ENCODE measurements around the gene MLF2.

MLF2 gene

DNA sequence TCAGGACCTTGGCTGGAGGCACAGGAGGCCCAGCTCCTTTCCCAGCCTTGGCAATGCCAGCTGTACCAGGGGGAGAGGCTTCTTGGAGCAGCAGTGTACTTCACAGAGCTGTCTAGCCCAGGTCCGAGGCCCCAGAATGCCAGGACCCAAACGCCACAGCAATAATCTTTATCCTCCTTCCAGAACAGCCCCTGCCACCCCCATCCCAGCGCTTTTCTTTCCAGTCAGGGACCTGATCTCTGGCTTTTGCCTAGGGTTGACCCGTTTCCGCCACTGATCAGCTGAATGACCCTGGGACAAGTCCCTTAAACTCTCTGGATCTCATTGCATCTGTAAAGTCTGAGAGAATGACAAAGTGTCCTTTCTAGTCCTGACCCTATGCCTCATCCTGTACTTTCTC is 24.4 kb upstream of the MLF2 start:
- no peak for ATAC-seq

DNA sequence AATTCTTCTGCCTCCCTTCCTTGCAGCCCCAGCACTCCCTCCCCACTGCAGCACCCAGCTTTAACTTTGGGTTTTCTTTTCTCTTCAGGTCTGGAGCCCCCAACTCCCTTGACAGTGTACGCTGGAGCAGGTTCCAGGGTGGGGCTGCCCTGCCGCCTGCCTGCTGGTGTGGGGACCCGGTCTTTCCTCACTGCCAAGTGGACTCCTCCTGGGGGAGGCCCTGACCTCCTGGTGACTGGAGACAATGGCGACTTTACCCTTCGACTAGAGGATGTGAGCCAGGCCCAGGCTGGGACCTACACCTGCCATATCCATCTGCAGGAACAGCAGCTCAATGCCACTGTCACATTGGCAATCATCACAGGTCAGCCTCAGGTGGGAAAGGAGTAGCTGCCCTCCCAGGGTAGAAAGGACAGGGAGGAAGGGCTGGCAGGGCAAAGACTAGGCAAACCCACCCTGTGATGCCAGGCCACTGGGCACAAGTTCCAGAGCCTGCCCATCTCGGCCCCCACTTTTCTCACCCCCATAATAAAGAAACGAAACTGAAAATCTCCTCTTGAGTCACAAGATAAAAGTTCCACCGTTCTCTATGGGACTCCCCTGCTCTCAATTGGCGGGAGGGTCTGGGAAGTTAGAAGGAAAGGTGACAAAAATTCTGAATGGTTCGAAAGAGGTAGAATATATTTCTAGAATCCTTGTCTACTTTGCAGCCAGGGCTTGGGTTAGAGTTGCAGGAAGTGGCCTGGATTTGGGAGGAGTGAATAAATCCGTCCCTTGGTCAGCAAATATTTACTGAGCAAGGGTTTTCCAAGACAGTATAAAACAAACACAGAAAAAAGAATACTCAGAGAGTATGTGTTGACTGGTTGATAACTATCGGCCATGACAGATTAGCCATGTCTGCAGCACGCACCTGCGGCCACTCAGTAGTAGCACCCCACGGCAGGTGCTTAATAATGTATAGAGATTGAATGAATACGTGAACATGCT is 22.5 kb upstream of the MLF2 start:
- no peak for ATAC-seq

DNA sequence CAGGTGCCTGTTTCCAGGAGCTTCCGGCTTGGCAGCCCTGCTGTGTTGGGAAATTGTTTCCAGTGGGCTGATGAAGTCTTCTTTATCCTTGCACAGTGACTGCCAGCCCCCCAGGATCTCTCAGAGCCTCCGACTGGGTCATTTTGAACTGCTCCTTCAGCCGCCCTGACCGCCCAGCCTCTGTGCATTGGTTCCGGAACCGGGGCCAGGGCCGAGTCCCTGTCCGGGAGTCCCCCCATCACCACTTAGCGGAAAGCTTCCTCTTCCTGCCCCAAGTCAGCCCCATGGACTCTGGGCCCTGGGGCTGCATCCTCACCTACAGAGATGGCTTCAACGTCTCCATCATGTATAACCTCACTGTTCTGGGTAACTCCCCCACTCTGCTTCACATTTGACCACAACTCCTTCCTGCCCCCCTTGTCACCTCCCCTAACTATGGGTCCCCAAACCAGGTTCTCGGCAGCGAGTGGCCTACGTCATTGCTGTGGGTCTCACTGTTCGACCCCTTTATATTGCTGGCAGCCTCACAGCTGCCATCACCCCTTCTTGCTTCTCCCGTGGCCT is 21.6 kb upstream of the MLF2 start:
- ATAC-seq, result no peak

DNA sequence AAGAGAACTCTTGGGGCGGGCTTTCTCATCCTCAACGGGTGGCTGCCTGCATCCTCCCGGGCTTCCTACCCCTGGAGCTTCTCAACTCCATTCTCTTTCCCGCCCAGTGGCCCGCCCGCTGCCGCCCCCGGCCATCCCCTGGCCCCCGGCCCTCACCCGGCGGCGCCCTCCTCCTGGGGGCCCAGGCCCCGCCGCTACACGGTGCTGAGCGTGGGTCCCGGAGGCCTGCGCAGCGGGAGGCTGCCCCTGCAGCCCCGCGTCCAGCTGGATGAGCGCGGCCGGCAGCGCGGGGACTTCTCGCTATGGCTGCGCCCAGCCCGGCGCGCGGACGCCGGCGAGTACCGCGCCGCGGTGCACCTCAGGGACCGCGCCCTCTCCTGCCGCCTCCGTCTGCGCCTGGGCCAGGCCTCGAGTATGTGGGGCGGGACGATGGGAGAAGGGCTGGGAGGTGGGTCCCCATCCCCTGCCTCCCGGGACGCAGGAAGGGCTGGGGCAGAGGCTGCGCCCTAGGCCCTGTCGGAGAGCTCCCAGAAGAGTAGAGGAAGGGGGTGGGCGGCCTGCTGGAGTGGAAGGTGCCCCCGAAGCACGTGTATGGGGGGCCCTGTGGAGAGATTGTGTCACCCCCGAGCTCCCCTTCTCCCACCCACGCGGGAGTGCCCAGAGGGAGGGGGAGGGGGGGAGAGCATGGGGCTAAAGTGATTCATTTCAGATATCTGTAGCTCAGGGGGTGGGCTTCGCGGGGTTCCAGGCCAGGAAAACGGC is 20.8 kb upstream of the MLF2 start:
- peak; percentile 29 to 34 for ATAC-seq

DNA sequence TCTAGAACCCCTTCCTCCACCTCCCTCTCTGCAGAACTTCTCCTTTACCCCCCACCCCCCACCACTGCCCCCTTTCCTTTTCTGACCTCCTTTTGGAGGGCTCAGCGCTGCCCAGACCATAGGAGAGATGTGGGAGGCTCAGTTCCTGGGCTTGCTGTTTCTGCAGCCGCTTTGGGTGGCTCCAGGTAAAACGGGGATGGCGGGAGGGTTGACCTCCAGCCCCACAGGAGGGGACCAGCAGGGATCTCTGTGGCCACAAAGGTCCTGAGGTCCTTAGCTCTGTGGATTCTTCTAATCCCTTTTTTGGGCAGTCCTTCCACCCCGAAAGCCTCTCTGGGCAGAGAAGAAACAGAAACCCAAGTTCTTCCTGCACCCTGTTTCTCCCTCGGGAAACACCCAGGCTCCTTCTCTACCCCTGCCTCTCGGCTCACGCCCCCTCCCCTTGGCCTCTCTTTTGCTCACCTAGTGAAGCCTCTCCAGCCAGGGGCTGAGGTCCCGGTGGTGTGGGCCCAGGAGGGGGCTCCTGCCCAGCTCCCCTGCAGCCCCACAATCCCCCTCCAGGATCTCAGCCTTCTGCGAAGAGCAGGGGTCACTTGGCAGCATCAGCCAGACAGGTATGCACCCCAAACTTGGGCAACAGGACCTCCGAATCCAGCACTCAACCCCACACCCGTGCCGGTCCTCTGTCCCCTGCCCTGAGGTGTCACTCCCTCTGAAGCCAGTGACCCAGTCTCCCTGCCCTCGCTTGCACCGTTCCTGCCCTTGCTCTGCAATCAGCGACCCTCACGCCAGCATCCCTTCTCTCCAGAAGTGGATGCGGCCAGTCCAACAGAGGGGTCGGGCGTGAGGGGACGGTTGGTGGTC is 20.0 kb upstream of the MLF2 start:
- no peak for ATAC-seq

DNA sequence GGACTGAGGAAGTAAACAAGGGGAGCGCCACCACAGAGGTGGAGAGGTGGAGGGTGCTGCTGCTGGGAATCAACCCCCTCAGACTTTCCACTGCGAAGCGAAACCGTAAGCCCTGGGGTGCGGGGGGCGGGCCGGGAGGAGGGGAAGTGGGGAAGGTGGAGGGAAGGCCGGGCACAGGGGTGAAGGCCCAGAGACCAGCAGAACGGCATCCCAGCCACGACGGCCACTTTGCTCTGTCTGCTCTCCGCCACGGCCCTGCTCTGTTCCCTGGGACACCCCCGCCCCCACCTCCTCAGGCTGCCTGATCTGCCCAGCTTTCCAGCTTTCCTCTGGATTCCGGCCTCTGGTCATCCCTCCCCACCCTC is 19.4 kb upstream of the MLF2 start, which contains the start of gene LAG3:
LAG3 (plus strand) TSS at position 190 of the 365 bp plus-strand sequence. CDS start 333 bp downstream, outside the sequence.
- peak; percentile 62 to 63 for ATAC-seq

DNA sequence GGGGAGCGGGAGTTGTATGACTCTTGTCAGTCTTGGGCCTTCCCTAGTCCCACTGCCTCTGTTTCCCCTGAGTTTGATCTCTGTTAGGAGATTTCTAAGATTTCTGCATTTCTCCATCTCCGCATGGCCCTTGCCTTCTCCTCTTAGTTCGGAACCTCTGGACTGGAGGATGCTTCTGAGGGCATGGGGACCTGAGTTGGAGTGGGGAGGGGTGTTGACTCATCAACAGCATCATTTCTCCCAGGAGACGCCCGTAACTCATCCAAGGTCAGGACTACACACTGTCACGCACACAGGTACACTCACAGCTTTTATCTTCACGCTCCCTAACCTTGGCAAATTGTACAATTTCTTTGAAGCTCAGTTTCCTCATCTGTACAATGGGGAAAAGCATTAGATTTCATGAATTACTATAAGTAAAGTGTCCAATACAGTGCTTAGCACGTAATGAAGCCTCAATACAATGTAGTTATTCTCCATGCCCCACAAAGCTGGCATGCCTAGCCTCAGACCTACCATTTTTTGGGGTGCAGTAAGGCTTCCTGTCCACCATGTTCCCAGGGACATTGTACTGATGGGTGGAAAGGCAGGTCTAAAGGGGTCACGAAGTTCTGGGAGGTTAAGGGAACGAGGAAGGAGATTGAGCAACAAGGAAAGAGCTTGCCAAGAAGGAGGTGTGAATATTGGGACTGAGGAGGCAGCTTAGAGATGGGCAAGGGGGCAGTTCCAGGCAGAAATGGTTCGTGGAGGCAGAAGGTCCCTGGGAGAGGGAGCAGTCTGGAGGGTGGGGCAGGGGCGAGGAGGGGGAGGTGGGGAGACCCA is 18.8 kb upstream of the MLF2 start:
- ATAC-seq, result no peak

DNA sequence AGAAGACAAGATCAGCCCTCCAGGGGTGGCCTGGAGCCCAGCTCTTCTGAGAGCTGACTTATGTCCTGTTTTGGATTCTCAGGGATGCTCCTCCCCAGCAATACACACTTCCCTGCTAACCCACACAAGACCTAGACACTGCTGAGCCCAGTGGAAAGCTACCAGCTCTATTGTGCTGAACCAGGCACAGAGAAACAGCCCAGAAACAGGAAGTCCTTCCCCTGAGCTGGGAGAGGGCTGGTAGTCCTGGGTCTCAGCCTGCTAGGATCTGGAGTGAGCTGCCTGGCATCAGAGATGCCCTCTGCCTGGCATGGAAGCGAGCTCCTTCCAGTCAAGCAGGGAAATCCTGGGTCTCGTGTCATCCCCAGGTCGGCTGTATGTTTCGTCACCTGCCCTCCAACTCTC is 18.2 kb upstream of the MLF2 start:
- ATAC-seq, result no peak

DNA sequence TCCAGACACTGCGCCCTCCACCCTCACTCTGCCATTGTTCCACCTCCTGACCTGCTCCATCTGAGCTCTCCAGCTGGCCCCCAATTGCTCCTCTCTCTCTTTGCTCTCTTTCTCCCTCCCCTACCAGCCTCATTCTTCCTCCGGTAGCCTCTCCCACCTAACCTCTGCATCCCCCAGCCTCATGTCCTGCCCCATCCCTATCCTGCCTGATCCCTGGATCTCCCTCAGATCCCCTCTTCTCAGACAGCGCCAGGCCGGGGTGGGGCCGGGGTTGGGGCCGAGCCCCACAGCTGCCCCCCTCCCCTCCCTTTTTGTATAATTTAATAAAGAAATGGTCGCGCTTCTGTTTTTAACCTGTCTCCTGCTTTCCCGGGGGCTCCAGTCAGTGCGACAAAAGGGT is 17.7 kb upstream of the MLF2 start:
- no peak for ATAC-seq

DNA sequence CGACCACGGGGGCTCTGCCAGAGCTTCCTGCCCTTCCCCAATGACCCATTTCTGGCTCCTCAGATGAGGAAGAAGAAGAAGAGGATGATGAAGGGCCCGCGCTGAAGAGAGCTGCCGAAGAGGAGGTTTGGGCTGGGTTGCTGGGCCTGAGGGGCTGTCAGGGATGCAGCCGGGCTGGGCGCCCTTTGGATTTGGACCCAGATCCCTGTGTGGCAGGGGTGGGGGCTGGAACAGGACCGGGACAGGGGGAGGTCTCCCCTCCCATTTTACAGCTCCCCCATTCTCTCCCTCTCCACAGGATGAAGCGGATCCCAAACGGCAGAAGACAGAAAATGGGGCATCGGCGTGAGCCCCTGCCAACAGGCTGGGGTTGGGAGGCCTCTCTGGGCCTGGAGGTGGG is 17.2 kb upstream of the MLF2 start:
- no peak for ATAC-seq

DNA sequence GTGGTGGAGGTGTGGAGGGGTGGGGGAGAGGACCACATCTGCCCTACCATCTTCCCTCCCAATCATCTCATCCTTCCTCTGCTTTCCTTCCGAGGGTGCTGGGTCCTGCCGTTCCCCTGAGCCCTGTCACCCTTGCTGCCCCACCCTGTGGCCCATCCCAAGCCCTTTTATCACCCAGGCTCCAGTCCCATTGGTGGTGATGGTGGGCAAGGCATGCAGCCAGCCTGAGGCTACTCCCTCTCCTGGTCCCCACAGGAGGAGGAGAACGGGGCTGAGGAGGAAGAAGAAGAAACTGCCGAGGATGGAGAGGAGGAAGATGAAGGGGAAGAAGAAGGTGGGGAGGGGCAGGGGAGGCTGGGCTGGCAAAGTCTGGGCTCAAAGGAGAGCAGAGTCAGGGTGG is 16.7 kb upstream of the MLF2 start:
- no peak for ATAC-seq

DNA sequence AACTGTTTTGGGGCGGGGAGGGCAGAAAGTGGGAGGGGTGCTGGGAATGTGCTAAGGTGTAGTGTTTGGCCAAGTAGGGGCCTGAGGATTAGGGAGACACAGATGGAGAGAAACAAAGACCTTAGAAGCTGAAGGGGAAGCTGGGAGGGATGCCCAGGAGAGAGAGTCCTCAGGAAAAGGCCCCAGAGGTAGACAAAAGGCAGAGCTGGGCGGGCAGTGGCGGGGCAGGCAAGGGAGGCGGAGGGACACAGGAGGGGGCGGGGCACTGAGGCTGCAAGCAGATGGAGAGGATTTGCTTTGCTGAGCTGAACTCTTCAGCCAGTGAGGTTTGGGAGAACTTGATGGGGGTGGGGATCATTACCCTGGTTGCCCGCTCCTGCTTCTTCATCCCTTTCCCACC is 16.0 kb upstream of the MLF2 start:
- no peak for ATAC-seq

DNA sequence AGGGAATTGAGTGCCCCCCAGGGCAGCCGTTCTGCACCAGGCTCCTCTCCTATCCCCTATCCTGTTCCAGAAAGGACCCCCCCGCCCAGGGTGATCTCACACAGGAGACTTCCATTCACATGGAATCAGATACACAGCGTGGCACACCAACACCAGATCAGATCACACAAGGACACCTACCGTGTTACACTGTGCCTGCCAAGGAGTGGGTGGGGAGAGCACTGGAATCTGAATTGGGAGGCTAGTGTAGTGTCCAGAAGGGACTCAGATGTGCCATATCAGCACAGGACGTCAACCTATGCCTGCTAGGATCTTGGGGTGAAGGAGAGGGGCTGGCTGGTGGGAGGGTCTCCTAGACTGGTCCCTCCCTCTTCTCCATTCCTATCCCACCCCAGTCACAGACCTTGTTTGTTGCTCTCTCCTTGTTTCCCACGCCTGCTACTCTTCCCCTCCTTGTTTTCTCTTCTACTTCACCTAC is 15.5 kb upstream of the MLF2 start:
- ATAC-seq, result no peak

DNA sequence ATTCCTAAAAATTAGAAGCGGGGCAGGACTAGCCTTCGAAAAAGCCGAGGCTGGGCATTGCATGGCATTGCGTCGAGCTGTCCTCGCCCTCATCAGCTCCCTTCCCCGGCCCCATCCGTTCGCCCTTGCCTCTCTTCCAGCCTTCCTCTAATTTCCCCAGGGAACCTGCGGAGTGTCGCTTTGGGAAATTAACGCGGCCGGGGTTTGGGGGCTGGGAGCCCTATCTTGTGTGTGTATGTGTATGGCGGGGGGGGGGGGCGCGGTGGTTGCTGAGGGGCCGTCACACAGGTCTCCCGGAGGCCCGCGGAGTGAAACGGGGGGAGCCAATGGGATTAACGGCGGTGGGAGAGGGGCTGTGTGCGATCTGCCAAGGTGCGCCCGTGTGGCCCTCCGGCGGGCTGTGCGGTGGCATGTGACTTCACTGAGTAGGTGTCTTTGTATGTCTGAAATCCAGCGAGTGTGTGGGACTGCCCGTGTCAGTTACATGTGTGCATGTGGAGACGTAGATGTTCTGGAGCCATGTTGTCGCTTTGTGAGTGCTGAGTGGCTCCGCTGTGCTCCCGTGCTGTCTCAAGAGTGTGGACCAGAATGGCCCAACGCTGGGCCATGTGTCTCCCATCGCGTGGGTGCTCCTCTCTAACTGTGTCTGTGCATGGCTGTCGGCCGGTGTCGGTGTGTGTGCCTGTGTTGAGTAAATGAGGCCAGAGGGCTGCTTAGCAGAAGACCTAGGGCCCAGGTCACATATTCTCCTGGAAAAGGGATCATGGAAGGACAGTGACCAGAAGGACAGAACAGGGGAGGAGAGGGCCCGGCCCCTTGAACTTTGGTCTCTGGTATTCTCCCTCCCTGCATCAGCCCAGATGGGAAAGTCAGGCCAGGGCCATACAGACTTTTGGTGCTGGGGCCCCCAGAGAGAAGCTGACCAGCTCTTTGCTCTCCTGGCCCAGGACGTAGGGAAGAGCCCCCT is 14.7 kb upstream of the MLF2 start:
- ATAC-seq, result no peak

DNA sequence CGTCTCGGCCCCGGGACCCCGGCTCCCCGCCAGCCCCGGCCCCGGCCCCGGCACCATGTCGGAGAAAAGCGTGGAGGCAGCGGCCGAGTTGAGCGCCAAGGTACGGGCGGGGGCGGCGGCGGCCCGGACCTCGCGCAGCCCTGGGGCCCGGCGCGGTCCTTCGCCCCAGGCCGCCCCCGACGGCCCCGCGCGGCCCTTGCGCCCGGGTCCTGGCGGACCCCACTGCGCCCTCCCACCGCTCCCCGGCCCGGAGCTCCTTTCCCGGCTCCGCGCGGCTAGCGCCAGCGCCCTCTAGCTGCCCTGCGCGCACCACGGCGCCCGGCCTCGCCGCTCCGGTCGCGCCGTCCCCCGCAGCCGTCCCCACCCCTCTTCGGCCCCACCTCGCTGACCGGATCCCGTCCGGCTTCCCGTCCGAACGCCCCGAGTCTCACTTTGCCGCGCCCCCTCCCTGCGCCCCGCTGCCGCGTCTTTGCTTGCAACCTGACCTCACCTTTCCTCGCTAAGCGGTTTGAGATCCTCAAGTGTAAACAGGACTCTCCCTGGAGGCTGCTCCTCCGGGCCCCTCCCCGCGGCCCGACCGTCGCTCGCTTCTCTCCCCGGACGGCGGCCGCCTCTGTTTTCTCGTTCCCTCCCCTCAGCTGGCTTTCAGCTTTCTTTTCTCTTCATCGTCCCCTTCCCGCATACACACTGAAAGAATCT is 13.9 kb upstream of the MLF2 start:
- ATAC-seq, result peak; percentile 74 to 75

DNA sequence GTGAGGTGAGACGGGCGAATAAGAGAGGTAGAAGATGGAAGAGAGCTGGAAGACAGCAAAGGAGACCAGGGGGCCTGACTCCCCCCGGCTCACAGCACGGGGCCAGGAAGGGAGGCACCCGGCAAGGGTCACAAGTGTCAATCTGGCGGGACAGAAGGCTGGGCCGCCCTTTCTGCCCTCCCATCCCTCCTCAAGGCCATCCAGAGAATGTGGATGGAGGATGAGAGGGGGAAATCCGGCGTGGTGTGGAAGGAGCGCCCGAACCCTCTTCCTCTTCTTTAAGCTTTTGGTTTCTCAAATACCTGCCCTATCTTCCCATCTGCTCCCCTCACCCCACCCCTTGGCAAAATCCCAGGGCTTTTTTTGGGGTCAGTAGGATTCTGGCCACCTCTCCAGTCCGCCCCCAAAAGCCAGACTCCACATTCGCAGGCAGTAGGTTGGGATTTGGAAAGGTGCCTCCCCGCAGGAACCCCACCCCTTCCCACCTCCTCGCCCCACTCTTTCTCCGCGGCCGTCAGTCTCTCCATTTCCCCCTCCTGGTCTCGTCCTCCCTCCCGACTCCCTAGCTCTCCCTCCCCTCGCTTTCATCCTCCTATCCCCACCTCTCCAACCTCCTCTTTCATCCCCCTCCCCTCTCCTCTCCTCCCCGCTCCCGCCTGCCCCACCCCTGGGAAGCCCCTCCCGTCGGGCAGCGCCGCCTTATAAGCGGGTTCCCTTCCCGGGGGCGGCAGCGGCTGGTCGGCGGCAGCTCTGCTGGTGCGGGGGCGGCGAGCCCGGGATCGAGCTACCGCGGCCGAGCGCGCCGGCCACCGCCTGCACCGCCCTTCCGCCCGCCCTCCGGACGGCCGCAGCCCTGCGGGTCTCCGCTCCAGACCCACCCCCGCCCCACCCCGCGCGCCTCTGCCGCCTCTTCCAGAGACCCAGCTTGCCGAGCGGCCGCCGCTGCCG is 13.0 kb upstream of the MLF2 start, which contains the start of gene PTMS:
PTMS (plus strand) TSS at position 730 of the 948 bp plus-strand sequence. CDS start 343 bp downstream, outside the sequence.
- ATAC-seq, result peak; percentile 3 to 7

DNA sequence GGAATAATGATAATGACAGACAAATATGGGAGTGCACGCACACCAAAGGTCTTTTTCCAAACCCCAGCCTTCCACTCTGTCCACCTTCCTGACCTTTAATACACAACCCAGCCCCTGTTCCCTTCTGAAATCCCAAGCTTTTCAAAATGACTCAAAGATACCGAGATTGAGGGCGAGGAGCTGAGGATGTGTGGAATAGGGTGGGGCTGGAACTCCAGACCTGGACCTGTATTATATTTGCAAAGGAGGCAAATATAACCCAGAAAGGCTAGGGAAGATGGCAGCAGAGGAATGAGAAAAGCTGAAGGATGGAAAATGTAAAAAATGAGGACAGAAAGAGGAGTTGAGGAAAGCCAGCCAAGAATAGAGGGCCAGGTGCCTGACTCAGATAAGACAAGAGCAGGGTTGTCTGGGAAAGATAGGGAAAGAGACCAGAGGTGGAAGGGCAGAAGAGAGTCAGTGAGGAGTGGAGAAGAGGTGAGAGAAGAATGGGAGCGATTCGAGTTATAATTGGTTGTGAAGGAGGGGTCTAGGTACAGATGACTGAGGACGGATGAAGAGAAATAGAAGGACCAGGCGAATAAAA is 12.2 kb upstream of the MLF2 start:
- no peak for ATAC-seq

Measured in activated CD4-positive, CD25-positive, alpha-beta regulatory T cell treated with anti-CD3 and anti-CD28 coated beads, Interleukin-2, amount 50 U/mL, for 24 hours (primary cell).